NB4 (cell line): Measurements from ENCODE around the gene COL4A2.

Experiments
- DNase-seq: peaks from one replicate; pipeline ENCODE4 v3.0.0; 2010; ENCODE audit warnings: low read depth
- H3K4me3 ChIP-seq: one replicate; pipeline ENCODE4 v1.5.1; 2011; ENCODE audit warnings: mild to moderate bottlenecking, low read depth, low read length, moderate library complexity
- CTCF ChIP-seq: IDR thresholded peaks from one replicate; pipeline ENCODE4 v1.5.1; 2012; ENCODE audit warnings: low read depth, low read length
- MAX ChIP-seq: IDR thresholded peaks from 2 replicates; pipeline ENCODE4 v1.6.1; 2011; ENCODE audit warnings: low read depth, low read length
- MYC ChIP-seq: IDR thresholded peaks from 2 replicates; pipeline ENCODE4 v1.6.1; 2011; ENCODE audit warnings: low read depth, low read length
- POLR2A ChIP-seq: IDR thresholded peaks from 2 replicates; pipeline ENCODE4 v1.6.1; 2011; ENCODE audit warnings: mild to moderate bottlenecking; ENCODE audit not compliant: insufficient read length; ENCODE audit errors: extremely low read depth

COL4A2 gene

GRCh38 chr13:110476220-110476617 is 169.1 kb downstream of the COL4A2 start:
- TF ChIP-seq MYC (no peak), CTCF (no peak), MAX (no peak), POLR2A (no peak)
- no peak for DNase-seq
- H3K4me3 ChIP-seq: no peak overlapping the region

GRCh38 chr13:110477706-110478245 is 170.7 kb downstream of the COL4A2 start:
- no peak for DNase-seq
- TF ChIP-seq MYC: no peak
- no peak overlapping the region for H3K4me3 ChIP-seq

- TF ChIP-seq MYC (no peak), POLR2A (no peak), CTCF (no peak), MAX (no peak)
- no peak overlapping the region for H3K4me3 ChIP-seq
- no peak for DNase-seq
Measured at GRCh38 chr13:110478405-110479214, 171.5 kb downstream of the COL4A2 start.

GRCh38 chr13:110479215-110479545 is 172.1 kb downstream of the COL4A2 start:
- TF ChIP-seq MAX (no peak), POLR2A (no peak), CTCF (no peak), MYC (no peak)
- no peak overlapping the region for H3K4me3 ChIP-seq
- DNase-seq: no peak

GRCh38 chr13:110479648-110480047 is 172.6 kb downstream of the COL4A2 start:
- TF ChIP-seq MAX (no peak), CTCF (no peak), MYC (no peak), POLR2A (no peak)
- no peak overlapping the region for H3K4me3 ChIP-seq
- DNase-seq: no peak

GRCh38 chr13:110480161-110480560 is 173.1 kb downstream of the COL4A2 start:
- TF ChIP-seq CTCF (no peak), POLR2A (no peak), MYC (no peak), MAX (no peak)
- no peak overlapping the region for H3K4me3 ChIP-seq
- no peak for DNase-seq
